Liver (tissue), 9 donors: ENCODE data around the gene GIPC2. TPM values are rescaled to one million over a fixed set of nuclear protein-coding genes. Genes with fewer than 3 reads are reported as not detected.

Source experiments
- DNase-seq: peaks from one replicate; pipeline ENCODE4 v3.0.0-alpha.2; 2017; ENCODE audit warnings: low spot score
- H3K27ac ChIP-seq, 2 donors: one replicate each; pipeline ENCODE4 v1.7.0; 2013; ENCODE audit warnings: inconsistent platforms in 2 of 2, low read length in 2 of 2, control low read depth in 1 of 2, low read depth in 1 of 2, mild to moderate bottlenecking in 1 of 2
- H3K27me3 ChIP-seq, 4 donors: one replicate each; pipeline versions ENCODE4 v1.6.1 to v1.7.0; 2013; ENCODE audit warnings: low read length in 3 of 4, inconsistent platforms in 1 of 4, mild to moderate bottlenecking in 1 of 4, moderate library complexity in 1 of 4; ENCODE audit not compliant: control insufficient read depth in 4 of 4, insufficient read depth in 4 of 4
- H3K36me3 ChIP-seq, 4 donors: one replicate each; pipeline versions ENCODE4 v1.6.1 to v1.7.0; 2013; ENCODE audit warnings: low read length in 3 of 4, mild to moderate bottlenecking in 3 of 4, low read depth in 1 of 4, moderate library complexity in 1 of 4; ENCODE audit not compliant: control insufficient read depth in 4 of 4, insufficient read depth in 3 of 4
- H3K4me1 ChIP-seq, 4 donors: one replicate each; pipeline versions ENCODE4 v1.6.1 to v1.7.0; 2013; ENCODE audit warnings: low read length in 3 of 4, mild to moderate bottlenecking in 3 of 4, moderate library complexity in 1 of 4; ENCODE audit not compliant: control insufficient read depth in 4 of 4, insufficient read depth in 4 of 4
- H3K4me3 ChIP-seq, 3 donors: one replicate each; pipeline versions ENCODE4 v1.6.1 to v1.7.0; 2013; ENCODE audit warnings: low read length in 3 of 3, control low read depth in 1 of 3, low read depth in 1 of 3, mild to moderate bottlenecking in 1 of 3
- H3K9ac ChIP-seq, 2 donors: one replicate each; pipeline ENCODE4 v1.7.0; 2013; ENCODE audit warnings: low read length in 2 of 2, mild to moderate bottlenecking in 2 of 2, moderate library complexity in 2 of 2, control low read depth in 1 of 2, low read depth in 1 of 2
- H3K9me3 ChIP-seq, 4 donors: one replicate each; pipeline versions ENCODE4 v1.6.1 to v1.7.0; 2013; ENCODE audit warnings: low read length in 3 of 4; ENCODE audit not compliant: control insufficient read depth in 4 of 4
- EGR1 ChIP-seq, 2 donors: IDR thresholded peaks; 2 replicates each; pipeline ENCODE4 v1.6.1; 2016 to 2018; ENCODE audit warnings: antibody characterized with exemption in 2 of 2, low read depth in 2 of 2
- FOXA1 ChIP-seq: IDR thresholded peaks from 2 replicates; pipeline ENCODE4 v1.6.1; 2016; ENCODE audit warnings: antibody characterized with exemption
- FOXA2 ChIP-seq: IDR thresholded peaks from 2 replicates; pipeline ENCODE4 v1.6.1; 2016; ENCODE audit warnings: antibody characterized with exemption
- GABPA ChIP-seq, 2 donors: IDR thresholded peaks in 1 of 2; conservative IDR thresholded peaks in 1 of 2; 2 replicates each; pipeline ENCODE4 v1.6.1; 2016; ENCODE audit warnings: antibody characterized with exemption in 2 of 2, mild to moderate bottlenecking in 1 of 2, moderate library complexity in 1 of 2
- HNF4A ChIP-seq, 2 donors: conservative IDR thresholded peaks; 2 replicates each; pipeline ENCODE4 v1.6.1; 2016; ENCODE audit warnings: antibody characterized with exemption in 2 of 2, mild to moderate bottlenecking in 2 of 2
- HNF4G ChIP-seq: IDR thresholded peaks from 2 replicates; pipeline ENCODE4 v1.6.1; 2016; ENCODE audit warnings: antibody characterized with exemption
- JUND ChIP-seq, 2 donors: IDR thresholded peaks; 2 replicates each; pipeline ENCODE4 v1.6.1; 2016; ENCODE audit warnings: antibody characterized with exemption in 2 of 2
- NR2F2 ChIP-seq: IDR thresholded peaks from 2 replicates; pipeline ENCODE4 v1.6.1; 2016; ENCODE audit warnings: antibody characterized with exemption
- RAD21 ChIP-seq, 2 donors: IDR thresholded peaks; 2 replicates each; pipeline ENCODE4 v1.6.1; 2016; ENCODE audit warnings: antibody characterized with exemption in 2 of 2, mild to moderate bottlenecking in 2 of 2
- RXRA ChIP-seq, 2 donors: IDR thresholded peaks; 2 replicates each; pipeline ENCODE4 v1.6.1; 2017 to 2018; ENCODE audit warnings: antibody characterized with exemption in 2 of 2, mild to moderate bottlenecking in 1 of 2
- SP1 ChIP-seq: IDR thresholded peaks from 2 replicates; pipeline ENCODE4 v1.6.1; 2018; ENCODE audit warnings: antibody characterized with exemption, mild to moderate bottlenecking
- TAF1 ChIP-seq: conservative IDR thresholded peaks from 2 replicates; pipeline ENCODE4 v1.6.1; 2016; ENCODE audit warnings: antibody characterized with exemption, mild to moderate bottlenecking
- YY1 ChIP-seq: IDR thresholded peaks from 2 replicates; pipeline ENCODE4 v1.6.1; 2016; ENCODE audit warnings: antibody characterized with exemption, mild to moderate bottlenecking
- WGBS: extraction: QIAGEN DNeasy Blood & Tissue Kit; methylation state at CpG from one replicate; pipeline ENCODE4 v1.1.7; 2013; 5-methylcytosine and 5-hydroxymethylcytosine counted together
- polyA plus RNA-seq, 2 donors: library from polyadenylated mRNA; stranded (reverse) in 1 of 2; unstranded in 1 of 2; fragments of 200-250 nt in 1 of 2; fragments of >200 nt in 1 of 2; fragmentation: Nextera tagmentation in 1 of 2; extraction: Ambion mirVana in 1 of 2; gene quantifications; one replicate each; pipeline versions ENCODE4 v1.2.1 to v1.2.3, GENCODE V29; 2013 to 2015
- total RNA-seq, 2 donors: library from RNA; depleted of rRNA; stranded (reverse); fragments of >200 nt; gene quantifications; one replicate each; pipeline ENCODE4 v1.2.3, GENCODE V29; 2014
- TF ChIP-seq, protein P1 (sequence below): fragments of 150-350 bp; IDR thresholded peaks from 2 replicates; pipeline ENCODE4 v1.5.1; 2017; ENCODE audit warnings: improper control_type of control experiment, low read depth, low read length; ENCODE audit not compliant: missing input control
- TF ChIP-seq, protein P2 (sequence below): IDR thresholded peaks from 2 replicates; pipeline ENCODE4 v1.6.1; 2016; ENCODE audit warnings: antibody characterized with exemption, mild to moderate bottlenecking
- TF ChIP-seq, protein P3 (sequence below): IDR thresholded peaks from 2 replicates; pipeline ENCODE4 v1.6.1; 2016; ENCODE audit warnings: antibody characterized with exemption
- TF ChIP-seq, protein P4 (sequence below): IDR thresholded peaks from 2 replicates; pipeline ENCODE4 v1.6.1; 2016; ENCODE audit warnings: antibody characterized with exemption
- TF ChIP-seq, protein P5 (sequence below): IDR thresholded peaks from 2 replicates; pipeline ENCODE4 v1.6.1; 2016; ENCODE audit warnings: antibody characterized with exemption
- donor health status: healthy.
- donor health status: healthy.
- donor health status: healthy.
- donor health status: healthy.
- donor health status: healthy.

GIPC2 gene
- total and polyA plus RNA-seq, 4 donors: 3.7 to 10.9 (median 6.4) TPM

DNA sequence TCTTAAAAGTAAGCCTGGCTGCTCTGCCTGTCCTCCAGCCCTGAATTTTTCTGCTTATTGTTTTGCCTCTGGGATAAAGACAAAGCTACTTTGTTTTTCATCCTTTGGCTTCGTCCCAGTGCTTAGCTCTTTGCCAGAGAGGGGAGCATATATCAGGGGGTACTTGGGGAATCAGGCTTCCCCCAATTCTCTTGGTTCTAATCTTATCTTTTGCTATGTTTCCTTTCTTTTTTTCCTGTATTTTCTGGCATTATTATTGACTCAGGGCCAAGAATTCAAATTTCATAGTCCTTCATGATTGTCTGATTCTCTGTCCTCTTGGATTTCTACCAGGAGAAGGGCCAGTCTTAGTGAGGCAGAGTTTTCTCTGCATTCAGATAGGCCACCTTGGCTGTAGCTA lies 51.2 kb downstream of the GIPC2 start:
- no peak overlapping the region for H3K4me3 ChIP-seq
- H3K27ac ChIP-seq: no peak overlapping the region
- no peaks in the 10 kb centered on the region for H3K27me3 ChIP-seq
- H3K9me3 ChIP-seq: no peaks in the 10 kb centered on the region
- no peak for DNase-seq
- 82% methylated on average over 1 of the region's 1 CpG for WGBS
- no peak overlapping the region for H3K9ac ChIP-seq
- peaks cover 0 to 2% (median under 1%) of the 10 kb centered on the region in 4 donors for H3K36me3 ChIP-seq
- no peak for TF ChIP-seq FOXA1
- TF ChIP-seq, protein P1, sequence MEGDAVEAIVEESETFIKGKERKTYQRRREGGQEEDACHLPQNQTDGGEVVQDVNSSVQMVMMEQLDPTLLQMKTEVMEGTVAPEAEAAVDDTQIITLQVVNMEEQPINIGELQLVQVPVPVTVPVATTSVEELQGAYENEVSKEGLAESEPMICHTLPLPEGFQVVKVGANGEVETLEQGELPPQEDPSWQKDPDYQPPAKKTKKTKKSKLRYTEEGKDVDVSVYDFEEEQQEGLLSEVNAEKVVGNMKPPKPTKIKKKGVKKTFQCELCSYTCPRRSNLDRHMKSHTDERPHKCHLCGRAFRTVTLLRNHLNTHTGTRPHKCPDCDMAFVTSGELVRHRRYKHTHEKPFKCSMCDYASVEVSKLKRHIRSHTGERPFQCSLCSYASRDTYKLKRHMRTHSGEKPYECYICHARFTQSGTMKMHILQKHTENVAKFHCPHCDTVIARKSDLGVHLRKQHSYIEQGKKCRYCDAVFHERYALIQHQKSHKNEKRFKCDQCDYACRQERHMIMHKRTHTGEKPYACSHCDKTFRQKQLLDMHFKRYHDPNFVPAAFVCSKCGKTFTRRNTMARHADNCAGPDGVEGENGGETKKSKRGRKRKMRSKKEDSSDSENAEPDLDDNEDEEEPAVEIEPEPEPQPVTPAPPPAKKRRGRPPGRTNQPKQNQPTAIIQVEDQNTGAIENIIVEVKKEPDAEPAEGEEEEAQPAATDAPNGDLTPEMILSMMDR: no peak
- TF ChIP-seq, protein P2, sequence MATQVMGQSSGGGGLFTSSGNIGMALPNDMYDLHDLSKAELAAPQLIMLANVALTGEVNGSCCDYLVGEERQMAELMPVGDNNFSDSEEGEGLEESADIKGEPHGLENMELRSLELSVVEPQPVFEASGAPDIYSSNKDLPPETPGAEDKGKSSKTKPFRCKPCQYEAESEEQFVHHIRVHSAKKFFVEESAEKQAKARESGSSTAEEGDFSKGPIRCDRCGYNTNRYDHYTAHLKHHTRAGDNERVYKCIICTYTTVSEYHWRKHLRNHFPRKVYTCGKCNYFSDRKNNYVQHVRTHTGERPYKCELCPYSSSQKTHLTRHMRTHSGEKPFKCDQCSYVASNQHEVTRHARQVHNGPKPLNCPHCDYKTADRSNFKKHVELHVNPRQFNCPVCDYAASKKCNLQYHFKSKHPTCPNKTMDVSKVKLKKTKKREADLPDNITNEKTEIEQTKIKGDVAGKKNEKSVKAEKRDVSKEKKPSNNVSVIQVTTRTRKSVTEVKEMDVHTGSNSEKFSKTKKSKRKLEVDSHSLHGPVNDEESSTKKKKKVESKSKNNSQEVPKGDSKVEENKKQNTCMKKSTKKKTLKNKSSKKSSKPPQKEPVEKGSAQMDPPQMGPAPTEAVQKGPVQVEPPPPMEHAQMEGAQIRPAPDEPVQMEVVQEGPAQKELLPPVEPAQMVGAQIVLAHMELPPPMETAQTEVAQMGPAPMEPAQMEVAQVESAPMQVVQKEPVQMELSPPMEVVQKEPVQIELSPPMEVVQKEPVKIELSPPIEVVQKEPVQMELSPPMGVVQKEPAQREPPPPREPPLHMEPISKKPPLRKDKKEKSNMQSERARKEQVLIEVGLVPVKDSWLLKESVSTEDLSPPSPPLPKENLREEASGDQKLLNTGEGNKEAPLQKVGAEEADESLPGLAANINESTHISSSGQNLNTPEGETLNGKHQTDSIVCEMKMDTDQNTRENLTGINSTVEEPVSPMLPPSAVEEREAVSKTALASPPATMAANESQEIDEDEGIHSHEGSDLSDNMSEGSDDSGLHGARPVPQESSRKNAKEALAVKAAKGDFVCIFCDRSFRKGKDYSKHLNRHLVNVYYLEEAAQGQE: no peak
- TF ChIP-seq, protein P3, sequence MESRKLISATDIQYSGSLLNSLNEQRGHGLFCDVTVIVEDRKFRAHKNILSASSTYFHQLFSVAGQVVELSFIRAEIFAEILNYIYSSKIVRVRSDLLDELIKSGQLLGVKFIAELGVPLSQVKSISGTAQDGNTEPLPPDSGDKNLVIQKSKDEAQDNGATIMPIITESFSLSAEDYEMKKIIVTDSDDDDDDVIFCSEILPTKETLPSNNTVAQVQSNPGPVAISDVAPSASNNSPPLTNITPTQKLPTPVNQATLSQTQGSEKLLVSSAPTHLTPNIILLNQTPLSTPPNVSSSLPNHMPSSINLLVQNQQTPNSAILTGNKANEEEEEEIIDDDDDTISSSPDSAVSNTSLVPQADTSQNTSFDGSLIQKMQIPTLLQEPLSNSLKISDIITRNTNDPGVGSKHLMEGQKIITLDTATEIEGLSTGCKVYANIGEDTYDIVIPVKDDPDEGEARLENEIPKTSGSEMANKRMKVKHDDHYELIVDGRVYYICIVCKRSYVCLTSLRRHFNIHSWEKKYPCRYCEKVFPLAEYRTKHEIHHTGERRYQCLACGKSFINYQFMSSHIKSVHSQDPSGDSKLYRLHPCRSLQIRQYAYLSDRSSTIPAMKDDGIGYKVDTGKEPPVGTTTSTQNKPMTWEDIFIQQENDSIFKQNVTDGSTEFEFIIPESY: no peak
- TF ChIP-seq, protein P4, sequence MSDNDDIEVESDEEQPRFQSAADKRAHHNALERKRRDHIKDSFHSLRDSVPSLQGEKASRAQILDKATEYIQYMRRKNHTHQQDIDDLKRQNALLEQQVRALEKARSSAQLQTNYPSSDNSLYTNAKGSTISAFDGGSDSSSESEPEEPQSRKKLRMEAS: no peak
- no peak for TF ChIP-seq RXRA (IDR thresholded peaks at IDR 0.05)
- TF ChIP-seq, protein P5, sequence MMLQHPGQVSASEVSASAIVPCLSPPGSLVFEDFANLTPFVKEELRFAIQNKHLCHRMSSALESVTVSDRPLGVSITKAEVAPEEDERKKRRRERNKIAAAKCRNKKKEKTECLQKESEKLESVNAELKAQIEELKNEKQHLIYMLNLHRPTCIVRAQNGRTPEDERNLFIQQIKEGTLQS: no peak
- no peak for TF ChIP-seq EGR1 (IDR thresholded peaks at IDR 0.05; ENCODE audit: low read depth in 2 of 2)
- TF ChIP-seq HNF4G: no peak
- TF ChIP-seq FOXA2: no peak
- TF ChIP-seq SP1: no peak
- no peak for TF ChIP-seq GABPA (IDR thresholded peaks at IDR 0.05 in 1 of 2, conservative IDR thresholded peaks at IDR 0.05 in 1 of 2)
- TF ChIP-seq RAD21 (IDR thresholded peaks at IDR 0.05): no peak
- no peak for TF ChIP-seq HNF4A (conservative IDR thresholded peaks at IDR 0.05)
- TF ChIP-seq JUND (IDR thresholded peaks at IDR 0.05): no peak
- TF ChIP-seq TAF1: no peak
- TF ChIP-seq NR2F2: no peak
- no peak for TF ChIP-seq YY1
- H3K4me1 ChIP-seq: peaks cover 0 to 7% (median 0%) of the 10 kb centered on the region in 4 donors
